Natural killer cell treated with Interleukin-12 subunit alpha and Interleukin-12 subunit beta and Interleukin-15 and Interleukin-18, amount 100 ng/mL, for 72 hours (primary cell): ENCODE measurements around the gene PTPN5. TPM values are rescaled to one million over a fixed set of nuclear protein-coding genes. Genes with fewer than 3 reads are reported as not detected.
A peak's percentile ranks its signal among the peaks of the same experiment; 100 is the strongest.

Experiments
- ATAC-seq, 2 donors: fragments of 150-1000 bp; cut with Tn5 transposase in 1 of 2; sonication (Bioruptor Pico), chemical (Tn5 transposase) in 1 of 2; 2 replicates each; pipeline ENCODE4 v1.10.0; 2021
- DNase-seq: peaks from one replicate; pipeline ENCODE4 v3.0.0; 2022; ENCODE audit warnings: low spot score
- H3K27ac Mint-ChIP-seq, 2 donors: 1 replicate in 1 of 2; 2 replicates in 1 of 2; pipeline ENCODE4 v1.8.0; 2022; ENCODE audit warnings: mixed read lengths in 2 of 2, mild to moderate bottlenecking in 1 of 2, moderate library complexity in 1 of 2
- H3K27me3 Mint-ChIP-seq, 2 donors: 1 replicate in 1 of 2; 2 replicates in 1 of 2; pipeline ENCODE4 v1.8.0; 2022; ENCODE audit warnings: mixed read lengths in 2 of 2
- H3K36me3 Mint-ChIP-seq: one replicate; pipeline ENCODE4 v1.8.0; 2022; ENCODE audit warnings: mixed read lengths
- H3K4me1 Mint-ChIP-seq, 2 donors: 1 replicate in 1 of 2; 2 replicates in 1 of 2; pipeline ENCODE4 v1.8.0; 2022; ENCODE audit warnings: low read depth in 2 of 2, mixed read lengths in 2 of 2, mild to moderate bottlenecking in 1 of 2
- H3K4me3 Mint-ChIP-seq: one replicate; pipeline ENCODE4 v1.8.0; 2022; ENCODE audit warnings: mixed read lengths
- H3K9me3 Mint-ChIP-seq: 2 replicates; pipeline ENCODE4 v1.8.0; 2022; ENCODE audit warnings: mixed read lengths
- total RNA-seq, 2 donors: library from RNA; stranded (reverse); gene quantifications; one replicate each; pipeline ENCODE4 v1.2.3, GENCODE V29; 2022

PTPN5 gene
- total RNA-seq, 2 donors from 2014 or later = not detected

DNA sequence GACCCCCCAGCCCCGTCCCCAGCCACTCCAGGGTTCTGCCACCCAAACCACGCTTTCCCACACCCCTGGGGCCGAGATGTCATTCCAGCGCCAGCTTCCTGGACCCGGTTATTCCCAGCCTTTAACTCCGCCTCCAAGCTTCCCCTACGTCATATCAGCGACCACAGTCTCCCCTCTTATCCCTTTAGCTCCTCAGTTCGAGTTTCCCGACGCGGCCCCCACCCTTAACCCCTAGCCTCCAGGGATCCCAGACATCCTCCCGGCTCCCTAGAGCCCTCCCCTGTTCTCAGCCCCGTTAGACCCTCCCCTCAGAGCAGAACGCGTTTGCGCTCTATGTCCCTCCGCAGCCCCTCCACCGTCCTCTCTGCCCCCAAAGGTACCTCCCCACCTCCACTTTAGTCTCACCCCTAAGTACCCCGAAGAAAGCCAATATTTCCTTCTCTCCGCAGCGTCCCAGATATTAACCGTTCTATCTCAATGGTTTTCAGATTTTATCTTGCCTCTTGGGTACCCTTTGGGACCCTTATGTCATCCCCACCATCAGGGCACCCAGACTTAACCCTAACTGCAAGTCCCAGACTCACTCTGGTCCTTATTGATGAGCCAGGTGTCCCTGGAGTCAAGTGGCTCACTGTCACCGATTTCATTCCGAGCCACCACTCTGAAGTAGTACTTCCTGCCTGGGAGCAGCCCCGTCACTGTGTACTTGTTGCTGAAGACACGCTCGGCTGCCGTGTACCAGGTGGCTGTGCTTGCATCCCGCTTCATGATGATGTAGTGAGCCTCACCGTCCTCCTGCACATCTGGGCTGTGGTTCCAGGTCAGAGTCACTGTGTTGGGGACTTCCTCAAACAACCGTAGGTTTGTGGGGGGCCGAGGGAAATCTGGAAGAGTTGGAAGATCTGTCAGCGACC, 85.0 kb downstream of the PTPN5 start:
- Mint-ChIP-seq H3K9me3 (no peaks in the 10 kb centered on the region), H3K27me3 (peaks cover 29 to 51% of the 10 kb centered on the region in 2 donors), H3K4me3 (peak overlapping the region; percentile 92), H3K27ac (peak overlapping the region; percentile 59 to 81), H3K36me3 (no peaks in the 10 kb centered on the region), H3K4me1 (peaks cover 9 to 18% of the 10 kb centered on the region in 2 donors)
- ATAC-seq = no peak
- no peak for DNase-seq

DNA sequence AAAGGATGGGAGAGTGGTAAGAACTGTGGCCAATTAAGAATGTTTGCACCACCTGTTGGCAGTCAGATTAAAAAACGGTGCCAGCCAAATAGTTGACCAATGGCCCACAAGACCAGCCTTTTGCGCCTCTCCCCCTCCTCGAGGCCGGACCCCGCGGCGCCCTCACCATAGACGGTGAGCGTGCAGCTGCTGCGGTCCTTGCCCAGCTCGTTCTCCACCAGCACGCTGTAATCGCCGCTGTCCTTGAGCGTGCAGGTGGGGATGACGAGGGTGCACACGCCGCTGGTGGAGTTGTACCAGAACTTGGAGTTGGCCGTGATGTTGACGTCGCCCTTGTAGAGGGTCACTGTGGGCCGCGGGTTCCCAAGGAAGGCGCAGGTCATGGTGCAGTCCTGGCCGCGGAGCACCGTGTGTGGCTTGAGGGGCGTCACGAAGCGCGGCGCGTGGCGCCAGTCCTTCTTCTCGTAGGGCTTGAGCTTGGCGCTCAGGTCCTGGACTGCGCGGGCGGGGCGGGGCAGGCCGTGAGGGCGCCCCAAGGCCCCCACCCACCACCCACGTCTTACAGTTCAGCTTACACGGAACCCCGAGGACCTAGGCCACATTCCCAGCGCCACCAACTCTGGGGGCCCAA, 85.8 kb downstream of the PTPN5 start:
- no peaks in the 10 kb centered on the region for H3K9me3 Mint-ChIP-seq
- H3K4me3 Mint-ChIP-seq = peak overlapping the region; percentile 11
- H3K27ac Mint-ChIP-seq = no peak overlapping the region
- no peak for DNase-seq
- ATAC-seq = peak; percentile 37 to 55
- no peaks in the 10 kb centered on the region for H3K36me3 Mint-ChIP-seq
- peaks cover 9 to 18% of the 10 kb centered on the region in 2 donors for H3K4me1 Mint-ChIP-seq
- H3K27me3 Mint-ChIP-seq = peaks cover 29 to 51% of the 10 kb centered on the region in 2 donors

DNA sequence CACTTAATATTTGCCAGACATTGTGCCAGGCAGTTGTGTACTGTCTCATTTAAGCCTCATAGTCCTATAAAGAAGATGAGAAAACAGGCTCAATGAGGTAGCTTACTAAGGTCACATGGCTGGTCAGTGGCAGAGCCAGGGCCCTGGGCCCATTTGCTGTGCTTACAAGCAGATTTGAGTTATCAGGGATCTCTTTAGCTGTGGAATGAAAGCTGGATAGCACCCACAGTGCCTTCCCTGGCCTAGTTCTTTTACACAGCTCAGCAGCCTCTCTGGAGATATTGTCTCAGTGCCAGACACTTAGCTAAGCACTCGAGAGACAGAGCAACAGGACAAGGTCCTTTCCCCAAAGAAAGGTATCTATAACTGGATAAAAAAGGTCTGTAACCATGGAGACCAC, 86.9 kb downstream of the PTPN5 start:
- H3K27ac Mint-ChIP-seq = no peak overlapping the region
- no peaks in the 10 kb centered on the region for H3K9me3 Mint-ChIP-seq
- ATAC-seq (no peak), DNase-seq (no peak)
- H3K4me3 Mint-ChIP-seq = peak overlapping the region; percentile 11
- peaks cover 15 to 22% of the 10 kb centered on the region in 2 donors for H3K4me1 Mint-ChIP-seq
- H3K27me3 Mint-ChIP-seq = peaks cover 22 to 43% of the 10 kb centered on the region in 2 donors
- H3K36me3 Mint-ChIP-seq = no peaks in the 10 kb centered on the region

- no peaks in the 10 kb centered on the region for H3K36me3 Mint-ChIP-seq
- H3K4me3 Mint-ChIP-seq = no peak overlapping the region
- H3K27me3 Mint-ChIP-seq = peaks cover 21 to 39% of the 10 kb centered on the region in 2 donors
- no peaks in the 10 kb centered on the region for H3K9me3 Mint-ChIP-seq
- H3K27ac Mint-ChIP-seq = no peak overlapping the region
- no peak for ATAC-seq
- H3K4me1 Mint-ChIP-seq = peaks cover 15 to 28% of the 10 kb centered on the region in 2 donors
- no peak for DNase-seq
Observed at GRCh38 chr11:18704045-18704645, 87.5 kb downstream of the PTPN5 start.

DNA sequence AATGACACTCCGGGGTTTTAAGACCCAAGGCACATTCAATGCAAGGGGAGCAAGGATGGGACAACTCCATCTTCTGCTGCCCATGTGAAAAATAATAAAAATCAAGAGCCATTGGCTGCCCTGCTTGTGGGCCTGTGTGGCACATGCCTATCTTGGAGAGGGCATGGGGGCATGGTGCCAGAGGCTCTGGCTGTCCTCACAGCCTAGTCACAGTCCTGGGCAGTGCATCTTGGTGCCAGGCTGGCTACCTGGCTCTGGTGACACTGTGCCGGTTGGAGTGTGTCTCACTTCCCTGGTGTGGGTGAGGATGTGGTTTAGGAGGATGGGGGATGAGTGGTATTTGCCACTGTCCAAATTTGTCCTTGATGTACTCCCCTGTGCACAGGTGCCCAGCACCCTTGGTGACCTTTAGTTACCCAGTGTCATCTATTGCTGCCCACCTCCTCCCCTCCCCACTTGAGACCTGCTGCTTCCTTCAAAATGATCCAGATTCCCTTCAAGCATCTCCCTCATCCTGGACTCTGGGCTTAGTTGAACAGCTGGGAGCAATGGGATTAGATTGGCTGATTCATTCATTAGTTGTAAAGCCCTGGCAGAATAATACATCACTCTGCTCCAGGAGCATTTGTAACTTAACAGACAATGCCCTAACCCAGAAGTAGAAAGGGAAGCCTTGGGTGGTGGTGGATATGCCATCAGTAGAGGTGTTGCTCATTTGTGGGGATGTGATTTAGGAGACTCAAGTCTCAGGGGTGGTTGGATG, 88.4 kb downstream of the PTPN5 start:
- Mint-ChIP-seq H3K4me3 (no peak overlapping the region), H3K27ac (no peak overlapping the region), H3K36me3 (no peaks in the 10 kb centered on the region), H3K4me1 (peaks cover 17 to 30% of the 10 kb centered on the region in 2 donors), H3K9me3 (no peaks in the 10 kb centered on the region), H3K27me3 (peaks cover 21 to 34% of the 10 kb centered on the region in 2 donors)
- DNase-seq = no peak
- ATAC-seq = no peak

- no peak for DNase-seq
- Mint-ChIP-seq H3K4me3 (no peak overlapping the region), H3K27me3 (peaks cover 18 to 22% of the 10 kb centered on the region in 2 donors), H3K4me1 (peaks cover 18 to 31% of the 10 kb centered on the region in 2 donors), H3K9me3 (no peaks in the 10 kb centered on the region), H3K27ac (no peak overlapping the region), H3K36me3 (no peaks in the 10 kb centered on the region)
- no peak for ATAC-seq
Observed at GRCh38 chr11:18701614-18702216, 89.9 kb downstream of the PTPN5 start.

DNA sequence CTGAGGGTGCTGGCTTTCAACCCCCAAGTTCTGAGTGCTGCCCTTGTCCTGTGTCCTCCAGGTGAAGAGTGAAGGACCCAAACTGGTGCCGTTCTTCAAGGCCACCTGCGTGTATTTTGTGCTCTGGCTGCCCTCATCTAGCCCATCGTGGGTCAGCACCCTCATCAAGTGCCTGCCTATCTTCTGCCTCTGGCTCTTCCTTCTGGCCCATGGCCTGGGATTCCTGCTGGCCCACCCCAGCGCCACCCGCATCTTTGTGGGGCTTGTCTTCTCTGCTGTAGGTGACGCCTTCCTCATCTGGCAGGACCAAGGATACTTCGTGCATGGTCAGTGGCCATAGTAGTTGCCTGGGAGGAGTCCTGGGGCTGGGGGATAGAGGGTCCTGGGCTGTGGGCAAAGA, 90.7 kb downstream of the PTPN5 start:
- Mint-ChIP-seq H3K36me3 (no peaks in the 10 kb centered on the region), H3K4me3 (no peak overlapping the region), H3K4me1 (peaks cover 13 to 25% of the 10 kb centered on the region in 2 donors), H3K9me3 (no peaks in the 10 kb centered on the region), H3K27ac (no peak overlapping the region), H3K27me3 (peaks cover 13 to 17% of the 10 kb centered on the region in 2 donors)
- ATAC-seq (no peak), DNase-seq (no peak)

DNA sequence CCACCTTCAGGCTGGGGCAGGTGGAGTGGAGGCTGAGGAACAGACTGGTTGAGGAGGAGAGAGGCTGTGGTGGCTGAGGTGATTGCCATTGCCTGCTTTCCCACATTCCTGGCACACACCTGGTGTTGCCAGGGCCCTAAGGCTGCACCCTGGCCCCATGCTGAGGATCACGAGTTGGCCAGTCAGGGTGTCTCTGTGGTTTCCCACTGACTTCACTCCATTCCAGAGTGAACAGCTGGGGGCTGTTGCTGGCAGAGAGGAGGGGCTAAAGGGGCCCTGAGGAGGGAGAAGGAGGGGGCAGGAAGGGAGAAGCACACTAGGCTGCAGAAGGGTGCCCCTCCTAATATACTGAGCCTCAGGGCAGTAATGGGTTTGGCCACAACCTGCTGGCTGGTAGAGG, 91.2 kb downstream of the PTPN5 start:
- peak overlapping the region; percentile 81 for H3K4me3 Mint-ChIP-seq
- H3K4me1 Mint-ChIP-seq = peaks cover 13 to 24% of the 10 kb centered on the region in 2 donors
- peaks cover 12 to 17% of the 10 kb centered on the region in 2 donors for H3K27me3 Mint-ChIP-seq
- ATAC-seq (no peak), DNase-seq (no peak)
- no peaks in the 10 kb centered on the region for H3K36me3 Mint-ChIP-seq
- no peaks in the 10 kb centered on the region for H3K9me3 Mint-ChIP-seq
- no peak overlapping the region for H3K27ac Mint-ChIP-seq

DNA sequence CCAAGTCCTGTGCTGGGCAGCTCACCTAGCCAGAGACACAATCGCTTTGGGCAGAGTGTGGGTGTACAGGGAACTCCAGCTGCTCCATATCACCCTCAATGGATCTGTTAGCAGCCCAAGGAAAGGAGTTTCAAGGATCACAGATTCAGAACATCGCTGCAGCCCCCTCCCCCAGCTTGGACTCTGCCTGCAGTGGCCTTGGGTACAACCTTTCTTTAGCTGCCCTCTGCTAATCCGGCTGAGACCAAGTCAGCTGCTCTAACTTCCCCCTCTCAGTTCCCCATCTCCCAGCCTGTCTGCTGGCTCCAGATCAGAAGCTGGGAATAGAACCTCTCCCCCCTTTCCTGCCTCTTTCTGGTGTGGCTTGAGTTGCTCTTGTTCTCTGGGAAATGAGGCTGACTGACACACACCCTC, 91.7 kb downstream of the PTPN5 start:
- Mint-ChIP-seq H3K9me3 (no peaks in the 10 kb centered on the region), H3K27ac (peak overlapping the region in 1 of 2 donors; percentile 45), H3K36me3 (no peaks in the 10 kb centered on the region), H3K4me3 (peak overlapping the region; percentile 81), H3K27me3 (peaks cover 8 to 16% of the 10 kb centered on the region in 2 donors), H3K4me1 (peaks cover 13 to 19% of the 10 kb centered on the region in 2 donors)
- ATAC-seq = no peak
- no peak for DNase-seq

- Mint-ChIP-seq H3K27ac (peak overlapping the region in 1 of 2 donors; percentile 45), H3K9me3 (no peaks in the 10 kb centered on the region), H3K27me3 (peaks cover 4 to 10% of the 10 kb centered on the region in 2 donors), H3K4me1 (peaks cover 13 to 18% of the 10 kb centered on the region in 2 donors), H3K4me3 (peak overlapping the region; percentile 81), H3K36me3 (no peaks in the 10 kb centered on the region)
- DNase-seq (no peak), ATAC-seq (no peak)
Observed at GRCh38 chr11:18699269-18699596, 92.4 kb downstream of the PTPN5 start.

- no peaks in the 10 kb centered on the region for H3K9me3 Mint-ChIP-seq
- ATAC-seq (peak; percentile 95 to 98), DNase-seq (peak; percentile 95)
- no peaks in the 10 kb centered on the region for H3K36me3 Mint-ChIP-seq
- peaks cover 3% of the 10 kb centered on the region in 2 donors for H3K27me3 Mint-ChIP-seq
- H3K4me1 Mint-ChIP-seq = peaks cover 13 to 18% of the 10 kb centered on the region in 2 donors
- peak within 1 kb of the TSS; percentile 81 for H3K4me3 Mint-ChIP-seq
- peak within 1 kb of the TSS in 1 of 2 donors; percentile 45 for H3K27ac Mint-ChIP-seq
Observed at GRCh38 chr11:18698341-18699268, 93.0 kb downstream of the PTPN5 start, which contains the start of gene TMEM86A. Gene TMEM86A (plus strand): TSS chr11:18698779. CDS start chr11:18698887, 108 bp downstream.

- ATAC-seq = no peak
- no peaks in the 10 kb centered on the region for H3K36me3 Mint-ChIP-seq
- DNase-seq = no peak
- no peaks in the 10 kb centered on the region for H3K9me3 Mint-ChIP-seq
- H3K27ac Mint-ChIP-seq = no peak overlapping the region
- peaks cover 13 to 16% of the 10 kb centered on the region in 2 donors for H3K4me1 Mint-ChIP-seq
- no peaks in the 10 kb centered on the region for H3K27me3 Mint-ChIP-seq
- H3K4me3 Mint-ChIP-seq = no peak overlapping the region
Observed at GRCh38 chr11:18697576-18697975, 94.0 kb downstream of the PTPN5 start.
